Stimulated activated naive CD8-positive, alpha-beta T cell treated with anti-CD3 and anti-CD28 coated beads, Interleukin-15, Interleukin-2, amounts not matched to agents 100 ng/mL and 50 ng/mL, for 24 hours (primary cell): ENCODE measurements around the gene PDXDC1.
"Not testable (repeated sequence)": the region's sequence is repeated elsewhere in the genome, so short reads cannot be mapped to it uniquely, and the experiment has no call there.

Source experiments
- H3K27ac Mint-ChIP-seq: one replicate; pipeline ENCODE4 v1.8.0; 2021; ENCODE audit warnings: mild to moderate bottlenecking, mixed read lengths
- H3K27me3 Mint-ChIP-seq: one replicate; pipeline ENCODE4 v1.8.0; 2021; ENCODE audit warnings: mixed read lengths
- H3K36me3 Mint-ChIP-seq: one replicate; pipeline ENCODE4 v1.8.0; 2021; ENCODE audit warnings: low read depth, mixed read lengths
- H3K4me1 Mint-ChIP-seq: one replicate; pipeline ENCODE4 v1.8.0; 2021; ENCODE audit warnings: low read depth, mixed read lengths
- H3K4me3 Mint-ChIP-seq: one replicate; pipeline ENCODE4 v1.8.0; 2021; ENCODE audit warnings: mild to moderate bottlenecking, mixed read lengths
- H3K9me3 Mint-ChIP-seq: one replicate; pipeline ENCODE4 v1.8.0; 2021; ENCODE audit warnings: mixed read lengths

The PDXDC1 gene

GRCh38 chr16:14974656-14975417 is at the start of gene PDXDC1:
PDXDC1 (plus strand) TSS chr16:14975026; CDS start chr16:14975200, 174 bp downstream.
- peak within 1 kb of the TSS; percentile 85 for H3K27ac Mint-ChIP-seq
- peak within 1 kb of the TSS; percentile 90 for H3K4me3 Mint-ChIP-seq
- peaks cover 23% of the 10 kb centered on the region for H3K4me1 Mint-ChIP-seq
- H3K9me3 Mint-ChIP-seq, H3K27me3 Mint-ChIP-seq: not testable (repeated sequence)
- peaks cover 11% of the 10 kb centered on the region for H3K36me3 Mint-ChIP-seq

- not testable (repeated sequence) for H3K27ac Mint-ChIP-seq, H3K4me1 Mint-ChIP-seq, H3K9me3 Mint-ChIP-seq, H3K36me3 Mint-ChIP-seq, H3K4me3 Mint-ChIP-seq, H3K27me3 Mint-ChIP-seq
Observed at GRCh38 chr16:14928064-14928714, 46.6 kb upstream of the PDXDC1 start.

- H3K27me3 Mint-ChIP-seq, H3K4me1 Mint-ChIP-seq, H3K36me3 Mint-ChIP-seq, H3K4me3 Mint-ChIP-seq, H3K27ac Mint-ChIP-seq, H3K9me3 Mint-ChIP-seq: not testable (repeated sequence)
Observed at GRCh38 chr16:14929176-14929575, 45.6 kb upstream of the PDXDC1 start.

GRCh38 chr16:14930246-14930645 is 44.6 kb upstream of the PDXDC1 start:
- not testable (repeated sequence) for H3K27ac Mint-ChIP-seq, H3K27me3 Mint-ChIP-seq, H3K4me3 Mint-ChIP-seq, H3K9me3 Mint-ChIP-seq, H3K4me1 Mint-ChIP-seq, H3K36me3 Mint-ChIP-seq

GRCh38 chr16:14930971-14931370 is 43.9 kb upstream of the PDXDC1 start:
- not testable (repeated sequence) for H3K36me3 Mint-ChIP-seq, H3K4me3 Mint-ChIP-seq, H3K27me3 Mint-ChIP-seq, H3K27ac Mint-ChIP-seq, H3K9me3 Mint-ChIP-seq, H3K4me1 Mint-ChIP-seq

GRCh38 chr16:14932581-14933375 is 42.0 kb upstream of the PDXDC1 start:
- H3K4me3 Mint-ChIP-seq, H3K9me3 Mint-ChIP-seq, H3K27me3 Mint-ChIP-seq, H3K36me3 Mint-ChIP-seq, H3K27ac Mint-ChIP-seq, H3K4me1 Mint-ChIP-seq: not testable (repeated sequence)

GRCh38 chr16:14937143-14937542 is 37.7 kb upstream of the PDXDC1 start, which contains the start of gene NPIPA1:
NPIPA1 (plus strand) TSS chr16:14937443; CDS start chr16:14937443, 0 bp downstream.
- not testable (repeated sequence) for H3K27ac Mint-ChIP-seq, H3K36me3 Mint-ChIP-seq, H3K4me3 Mint-ChIP-seq, H3K27me3 Mint-ChIP-seq, H3K9me3 Mint-ChIP-seq, H3K4me1 Mint-ChIP-seq

- H3K36me3 Mint-ChIP-seq, H3K4me1 Mint-ChIP-seq, H3K9me3 Mint-ChIP-seq, H3K4me3 Mint-ChIP-seq, H3K27ac Mint-ChIP-seq, H3K27me3 Mint-ChIP-seq: not testable (repeated sequence)
Observed at GRCh38 chr16:14937994-14938393, 36.8 kb upstream of the PDXDC1 start.

- not testable (repeated sequence) for H3K4me1 Mint-ChIP-seq, H3K36me3 Mint-ChIP-seq, H3K27ac Mint-ChIP-seq, H3K27me3 Mint-ChIP-seq, H3K4me3 Mint-ChIP-seq, H3K9me3 Mint-ChIP-seq
Observed at GRCh38 chr16:14942686-14943085, 32.1 kb upstream of the PDXDC1 start.

GRCh38 chr16:14955546-14956231 is 19.1 kb upstream of the PDXDC1 start:
- no peaks in the 10 kb centered on the region for H3K4me1 Mint-ChIP-seq
- no peak overlapping the region for H3K4me3 Mint-ChIP-seq
- no peaks in the 10 kb centered on the region for H3K9me3 Mint-ChIP-seq
- H3K36me3 Mint-ChIP-seq = no peaks in the 10 kb centered on the region
- H3K27me3 Mint-ChIP-seq = no peaks in the 10 kb centered on the region
- no peak overlapping the region for H3K27ac Mint-ChIP-seq

- Mint-ChIP-seq H3K4me1 (no peaks in the 10 kb centered on the region), H3K36me3 (no peaks in the 10 kb centered on the region), H3K27ac (no peak overlapping the region), H3K27me3 (peaks cover 2% of the 10 kb centered on the region), H3K9me3 (no peaks in the 10 kb centered on the region), H3K4me3 (no peak overlapping the region)
Observed at GRCh38 chr16:14957576-14958322, 17.1 kb upstream of the PDXDC1 start.

- Mint-ChIP-seq H3K4me3 (no peak overlapping the region), H3K27me3 (peaks cover 6% of the 10 kb centered on the region), H3K9me3 (no peaks in the 10 kb centered on the region), H3K36me3 (no peaks in the 10 kb centered on the region), H3K27ac (no peak overlapping the region), H3K4me1 (no peaks in the 10 kb centered on the region)
Observed at GRCh38 chr16:14958323-14958600, 16.6 kb upstream of the PDXDC1 start.

GRCh38 chr16:14958970-14959369 is 15.9 kb upstream of the PDXDC1 start:
- H3K4me1 Mint-ChIP-seq = no peaks in the 10 kb centered on the region
- peaks cover 11% of the 10 kb centered on the region for H3K27me3 Mint-ChIP-seq
- no peak overlapping the region for H3K4me3 Mint-ChIP-seq
- H3K9me3 Mint-ChIP-seq = no peaks in the 10 kb centered on the region
- H3K36me3 Mint-ChIP-seq = no peaks in the 10 kb centered on the region
- H3K27ac Mint-ChIP-seq = no peak overlapping the region

- no peak overlapping the region for H3K27ac Mint-ChIP-seq
- no peaks in the 10 kb centered on the region for H3K4me1 Mint-ChIP-seq
- H3K36me3 Mint-ChIP-seq = no peaks in the 10 kb centered on the region
- H3K27me3 Mint-ChIP-seq = peaks cover 11% of the 10 kb centered on the region
- H3K4me3 Mint-ChIP-seq = no peak overlapping the region
- no peaks in the 10 kb centered on the region for H3K9me3 Mint-ChIP-seq
Observed at GRCh38 chr16:14961405-14962186, 13.2 kb upstream of the PDXDC1 start.
